Islet of Langerhans (tissue), 1 donor: ENCODE results near the gene F11.
"Not testable (repeated sequence)": the region's sequence is repeated elsewhere in the genome, so short reads cannot be mapped to it uniquely, and the experiment has no call there.

Source experiments
- FAIRE-seq: peaks from one replicate; lab custom pipeline; 2011; peaks lifted over from hg19 to GRCh38; lab: Jason Lieb, UNC

F11 gene

DNA sequence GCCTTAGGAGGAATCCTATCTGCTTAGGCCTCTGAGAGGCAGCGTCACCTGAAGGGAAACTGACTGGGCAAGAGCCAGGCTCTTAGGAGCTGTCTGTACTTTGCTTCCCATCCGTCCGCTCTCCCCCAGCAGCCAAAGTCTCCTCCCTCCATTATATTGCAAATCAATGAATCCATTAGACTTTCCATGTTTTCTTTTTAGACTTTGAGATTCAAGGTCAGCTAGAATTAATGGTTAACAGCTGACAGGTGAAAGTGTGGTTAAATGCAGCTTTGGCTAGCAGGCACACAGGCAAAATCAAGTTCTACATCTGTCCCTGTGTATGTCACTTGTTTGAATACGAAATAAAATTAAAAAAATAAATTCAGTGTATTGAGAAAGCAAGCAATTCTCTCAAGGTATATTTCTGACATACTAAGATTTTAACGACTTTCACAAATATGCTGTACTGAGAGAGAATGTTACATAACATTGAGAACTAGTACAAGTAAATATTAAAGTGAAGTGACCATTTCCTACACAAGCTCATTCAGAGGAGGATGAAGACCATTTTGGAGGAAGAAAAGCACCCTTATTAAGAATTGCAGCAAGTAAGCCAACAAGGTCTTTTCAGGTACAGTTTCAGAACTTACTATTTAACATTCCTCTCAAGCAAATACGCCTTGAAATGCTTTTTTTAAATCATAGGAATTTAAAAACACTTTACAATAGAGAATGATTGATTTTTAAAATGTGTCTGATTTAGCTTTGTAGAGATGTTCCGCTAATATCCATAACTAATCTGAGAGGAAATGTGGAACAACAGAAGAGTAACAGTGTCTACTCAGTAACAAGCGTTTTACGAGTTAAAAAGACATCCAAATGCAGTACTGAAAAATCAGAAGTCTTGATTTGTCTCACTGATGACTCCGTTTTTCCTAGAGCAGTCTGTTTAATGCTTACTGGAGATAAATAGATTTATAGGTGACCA is at the start of gene F11:
Gene F11, plus strand, starts transcription at position 507 of the 970 bp plus-strand sequence. CDS start 948 bp downstream, outside the sequence.
- FAIRE-seq = peak; percentile 94

- no peak for FAIRE-seq
Observed at GRCh38 chr4:186216465-186217024, 49.4 kb upstream of the F11 start.

GRCh38 chr4:186217733-186218293 is 48.2 kb upstream of the F11 start:
- FAIRE-seq = no peak

DNA sequence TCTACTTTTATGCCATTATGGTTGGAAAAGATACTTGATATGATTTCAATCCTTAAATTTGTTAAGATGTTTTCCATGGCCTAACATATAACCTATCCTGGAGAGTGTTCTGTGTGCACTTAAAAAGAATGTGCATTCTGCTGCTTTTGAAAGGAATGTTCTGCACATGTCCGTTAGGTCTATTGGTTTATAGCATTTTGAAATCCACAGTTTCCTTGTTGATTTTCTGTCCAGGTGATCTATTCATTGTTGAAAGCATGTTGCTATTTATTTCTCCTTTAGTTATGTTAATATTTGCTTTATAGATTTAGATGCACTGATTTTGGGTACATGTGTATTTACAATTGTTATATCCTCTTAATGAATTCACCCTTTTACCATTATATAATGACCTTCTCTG is 44.4 kb upstream of the F11 start:
- FAIRE-seq = no peak

- FAIRE-seq = no peak
Observed at GRCh38 chr4:186225848-186226247, 40.1 kb upstream of the F11 start.

DNA sequence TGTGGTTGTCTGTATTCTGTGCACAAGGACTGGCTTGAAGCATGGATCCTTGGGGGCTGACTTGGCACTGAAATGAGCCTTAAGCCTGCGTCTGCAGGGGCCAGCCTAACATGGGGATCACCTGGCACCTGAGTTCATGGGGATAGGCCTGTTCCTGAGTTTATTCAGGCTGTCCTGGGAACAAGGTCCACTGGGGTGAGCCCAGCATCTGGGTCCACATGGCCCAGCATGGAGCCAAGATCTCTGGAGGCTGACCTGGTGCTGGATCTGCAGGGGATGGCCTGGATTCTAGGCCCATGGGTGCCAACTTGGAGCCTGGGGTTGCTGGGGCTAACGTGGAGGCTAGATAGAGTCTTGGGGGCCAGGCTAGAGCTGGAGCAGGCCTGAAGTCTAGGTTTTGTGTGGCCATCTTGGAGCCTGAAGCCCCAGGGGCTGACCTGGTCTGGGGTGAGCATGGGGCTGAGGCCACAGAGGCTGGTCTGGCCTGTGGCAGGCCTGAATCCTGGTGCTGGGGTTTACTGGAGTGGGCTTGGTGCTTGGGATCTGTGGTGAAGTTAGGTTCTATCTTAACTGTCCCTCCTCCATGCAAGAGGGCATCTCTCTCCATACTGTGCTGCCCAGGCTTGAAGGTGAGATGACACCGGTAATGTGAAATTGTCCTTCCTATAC is 39.3 kb upstream of the F11 start:
- FAIRE-seq = no peak

GRCh38 chr4:186227221-186227620 is 38.8 kb upstream of the F11 start, which contains the start of gene KLKB1:
Gene KLKB1, plus strand, starts transcription at chr4:186227507. Its CDS starts 689 bp downstream, at chr4:186228196.
- FAIRE-seq = peak; percentile 99

DNA sequence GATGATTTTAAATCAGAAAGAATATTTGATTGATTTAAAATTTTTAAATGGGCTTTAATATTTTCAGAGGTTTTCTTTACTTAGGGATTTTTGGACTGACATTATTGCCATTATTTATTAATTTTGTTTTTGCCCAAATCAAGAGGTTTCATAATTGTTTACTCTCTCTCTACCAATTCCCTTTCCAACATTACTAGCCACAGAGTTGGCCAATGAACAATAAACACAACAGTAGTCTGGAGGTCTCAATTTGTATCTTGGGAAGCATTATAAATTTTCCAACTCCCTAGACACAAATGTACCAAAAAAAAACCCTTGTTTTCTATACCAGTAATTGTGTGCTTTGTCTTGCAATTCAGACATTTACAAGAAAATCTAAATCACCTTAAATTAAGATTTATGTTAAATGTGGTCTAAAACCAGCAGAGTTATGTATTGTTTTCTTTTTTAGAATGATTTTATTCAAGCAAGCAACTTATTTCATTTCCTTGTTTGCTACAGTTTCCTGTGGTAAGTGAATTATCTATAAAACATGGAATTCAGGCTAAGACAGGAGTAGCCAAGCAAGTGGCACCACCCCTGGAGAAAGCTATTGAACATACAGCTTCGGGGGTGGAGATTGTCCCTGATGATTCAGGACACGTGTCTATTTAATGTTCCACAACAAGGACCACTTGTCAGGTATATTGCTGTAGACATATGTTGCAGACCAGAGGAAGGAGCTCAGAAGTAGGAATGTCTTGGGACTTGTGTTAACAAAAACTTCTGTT is 38.1 kb upstream of the F11 start:
- FAIRE-seq = no peak

DNA sequence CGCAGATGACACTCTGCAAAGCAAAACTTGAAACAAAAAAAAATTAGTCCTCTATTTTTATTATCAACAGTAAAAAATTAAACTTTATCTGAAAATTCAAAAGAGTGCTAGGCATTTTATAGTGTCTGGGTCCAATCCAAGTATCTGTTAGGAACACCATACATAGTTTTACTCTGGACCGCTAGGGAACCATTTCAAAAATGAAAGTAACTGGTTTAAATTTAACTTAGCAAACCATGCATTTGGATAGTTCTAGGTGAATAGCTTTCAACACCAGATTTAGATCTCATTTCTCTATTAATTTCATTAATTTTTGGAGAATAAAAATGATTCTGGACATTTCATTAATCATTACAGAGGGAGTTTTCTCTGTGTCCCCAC is 37.5 kb upstream of the F11 start:
- FAIRE-seq = peak; percentile 71

DNA sequence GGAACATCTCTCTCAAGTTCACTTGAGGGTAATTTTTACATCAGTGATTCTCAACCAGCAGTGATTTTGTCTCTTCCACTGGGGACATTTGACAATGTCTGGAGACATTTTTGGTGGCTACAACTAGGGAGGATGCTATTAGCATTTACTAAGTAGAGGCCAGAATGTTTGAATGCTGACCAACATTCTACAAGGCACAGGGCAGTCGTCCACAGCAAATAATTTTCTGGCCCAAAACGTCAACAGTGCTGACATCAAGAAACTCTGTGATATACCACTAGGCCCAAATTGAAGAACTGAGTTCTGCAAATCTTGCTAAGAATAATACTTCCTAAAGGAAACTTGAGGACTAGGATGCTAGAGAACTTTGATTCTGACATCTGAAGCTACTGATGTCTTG is 31.6 kb upstream of the F11 start:
- no peak for FAIRE-seq

DNA sequence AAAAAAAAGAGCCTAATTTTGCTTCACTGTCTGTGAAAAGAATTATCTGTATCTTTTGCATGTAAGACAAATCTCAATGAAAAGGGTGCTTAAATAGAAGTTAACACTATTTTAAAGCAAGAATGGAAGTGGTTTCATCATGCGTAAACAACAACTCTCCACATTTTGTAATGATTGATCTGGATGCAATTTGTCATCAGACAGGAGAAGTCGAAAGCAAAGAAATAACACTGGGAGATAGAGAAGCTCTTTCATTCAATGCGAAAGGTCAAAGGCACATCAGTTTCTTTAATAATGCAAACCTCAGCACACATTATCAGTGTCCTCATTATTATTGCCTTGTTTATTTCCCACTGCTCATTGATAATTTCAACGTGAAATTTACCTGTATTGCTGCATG is 29.9 kb upstream of the F11 start:
- FAIRE-seq = no peak

DNA sequence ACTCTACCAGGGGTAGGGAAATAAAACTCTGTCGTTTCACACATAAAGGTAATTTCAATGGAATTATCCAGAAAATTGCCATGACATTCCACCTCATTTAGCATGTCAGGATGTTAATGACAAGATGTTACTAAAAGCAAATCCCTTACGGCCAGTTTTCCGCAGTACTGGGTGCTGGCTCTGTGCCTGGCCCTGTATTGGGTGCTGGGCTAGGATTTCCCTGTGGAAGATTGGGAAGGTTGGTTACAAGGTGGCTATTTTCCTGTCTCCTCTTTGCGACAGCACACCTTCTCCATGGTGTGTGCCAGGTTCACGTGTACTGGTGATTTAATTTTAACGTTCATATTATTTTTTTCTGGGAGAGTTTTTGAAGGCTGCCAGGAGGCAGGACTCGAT is 25.5 kb upstream of the F11 start:
- no peak for FAIRE-seq

GRCh38 chr4:186240848-186241491 is 25.0 kb upstream of the F11 start:
- FAIRE-seq = peak; percentile 51

DNA sequence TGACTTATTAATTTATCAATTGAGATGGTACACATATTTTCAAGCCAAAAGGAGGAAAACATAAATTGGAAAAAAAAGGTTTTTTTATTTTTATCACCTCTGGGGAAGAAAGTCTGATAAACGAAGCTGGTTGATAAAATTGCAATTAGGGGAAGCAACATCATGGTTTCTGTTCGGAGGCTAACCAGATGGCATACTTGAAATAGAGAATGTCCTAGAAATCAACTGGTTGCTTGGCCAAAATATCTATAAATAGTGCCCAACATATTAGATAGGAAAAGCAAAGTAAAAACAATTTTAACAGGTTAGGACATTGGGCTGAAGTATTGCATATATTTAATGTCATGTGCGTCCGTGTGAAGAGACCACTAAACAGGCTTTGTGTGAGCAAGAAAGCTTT is 24.4 kb upstream of the F11 start:
- FAIRE-seq = no peak

GRCh38 chr4:186242031-186242430 is 24.0 kb upstream of the F11 start:
- FAIRE-seq = not testable (repeated sequence)

GRCh38 chr4:186243331-186243730 is 22.7 kb upstream of the F11 start:
- FAIRE-seq = no peak

DNA sequence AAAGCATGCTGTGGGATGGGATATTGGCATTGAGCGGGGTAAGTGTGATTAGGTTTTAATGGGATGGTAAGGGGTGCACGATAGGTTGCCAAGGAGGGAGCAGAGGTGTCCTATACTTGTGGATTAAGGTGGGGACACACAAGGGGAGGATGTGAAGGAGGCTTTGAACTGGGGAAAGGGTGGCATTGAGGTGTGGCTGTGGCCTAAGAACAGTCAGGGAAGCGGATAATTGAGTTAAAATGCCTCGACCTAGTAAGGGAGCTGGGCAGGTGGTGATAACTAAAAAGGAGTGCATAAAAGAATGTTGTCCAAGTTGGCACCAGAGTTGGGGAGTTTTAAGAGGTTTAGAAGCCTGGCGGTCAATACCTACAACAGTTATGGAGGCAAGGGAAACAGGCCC is 21.2 kb upstream of the F11 start:
- FAIRE-seq = no peak

DNA sequence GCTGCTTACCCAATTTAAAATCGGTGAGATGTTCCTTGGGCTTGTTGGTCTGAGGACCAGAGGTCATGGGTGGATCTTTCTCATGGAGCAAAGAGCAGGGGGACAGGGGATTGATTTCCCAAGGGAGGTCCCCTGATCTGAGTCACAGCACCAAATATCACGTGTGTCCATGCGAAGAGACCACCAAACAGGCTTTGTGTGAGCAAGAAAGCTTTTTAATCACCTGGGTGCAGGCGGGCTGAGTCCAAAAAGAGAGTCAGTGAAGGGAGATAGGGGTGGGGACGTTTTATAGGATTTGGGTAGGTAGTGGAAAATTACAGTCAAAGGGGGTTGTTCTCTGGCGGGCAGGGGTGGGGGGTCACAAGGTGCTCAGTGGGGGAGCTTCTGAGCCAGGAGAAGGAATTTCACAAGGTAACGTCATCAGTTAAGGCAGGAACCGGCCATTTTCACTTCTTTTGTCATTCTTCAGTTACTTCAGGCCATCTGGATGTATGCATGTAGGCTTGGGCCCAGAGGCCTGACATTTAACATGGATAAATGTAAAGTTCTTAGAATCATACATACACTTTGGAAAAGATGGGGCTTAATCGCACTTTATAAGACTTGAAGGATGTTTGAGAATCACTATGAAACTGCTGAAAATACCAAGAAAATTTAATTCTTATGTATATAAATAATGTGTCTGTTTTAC is 18.8 kb upstream of the F11 start:
- not testable (repeated sequence) for FAIRE-seq

DNA sequence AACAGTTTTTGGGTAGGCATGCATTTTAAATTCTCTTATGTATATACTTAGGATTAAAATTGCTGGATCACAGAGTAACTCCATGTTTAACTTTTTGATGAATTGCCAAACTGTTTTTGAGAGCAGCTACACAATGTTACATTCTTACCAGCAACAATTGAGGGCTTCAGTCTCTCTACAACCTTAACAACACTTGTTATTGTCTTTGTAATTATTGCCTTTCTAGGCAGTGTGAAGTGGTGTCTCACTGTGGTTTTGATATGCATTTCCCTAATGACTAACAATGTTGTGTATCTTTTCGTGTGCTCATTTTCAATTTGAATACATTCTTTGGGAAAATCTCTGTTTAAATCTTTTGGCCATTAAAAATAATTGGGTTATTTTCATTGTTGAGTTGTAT is 17.3 kb upstream of the F11 start:
- FAIRE-seq = no peak

DNA sequence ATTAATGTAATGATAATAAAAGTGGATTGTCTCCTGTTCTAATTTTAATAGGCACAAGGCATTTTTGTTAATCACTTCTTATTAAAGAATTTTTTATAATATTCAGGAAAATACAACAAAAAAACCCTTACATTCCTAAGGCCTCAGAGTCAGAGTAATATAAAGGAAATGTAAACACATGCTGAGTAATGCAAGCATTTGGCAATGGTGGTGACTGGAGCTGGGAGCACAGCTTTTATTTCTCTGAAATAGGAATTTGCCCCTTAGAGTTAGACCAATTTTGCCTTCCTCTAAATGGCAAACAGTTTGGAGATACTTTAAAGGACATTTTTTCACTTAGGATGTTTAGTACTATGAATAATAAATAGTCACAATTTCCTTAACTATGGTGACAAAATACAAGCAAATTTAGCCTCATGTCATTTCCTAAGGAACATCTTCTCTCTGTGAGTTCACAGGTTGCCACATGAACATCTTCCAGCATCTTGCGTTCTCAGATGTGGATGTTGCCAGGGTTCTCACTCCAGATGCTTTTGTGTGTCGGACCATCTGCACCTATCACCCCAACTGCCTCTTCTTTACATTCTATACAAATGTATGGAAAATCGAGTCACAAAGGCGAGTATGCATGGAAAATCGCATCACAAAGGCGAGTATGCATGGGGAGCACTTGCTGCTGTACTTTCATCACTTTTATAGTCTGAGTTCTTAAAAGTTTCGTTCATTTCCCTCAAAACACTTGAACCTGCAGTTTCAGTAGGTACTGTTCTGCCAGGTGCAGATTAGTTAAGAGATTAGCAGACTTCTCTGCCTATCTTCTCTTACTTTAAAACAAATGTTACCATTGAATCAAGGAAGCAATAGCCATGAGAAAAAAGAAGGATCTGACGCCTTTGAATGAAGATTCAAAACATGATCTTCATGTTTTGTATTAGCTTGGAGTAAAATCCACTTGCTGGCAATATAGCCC is 15.9 kb upstream of the F11 start:
- no peak for FAIRE-seq
